Right lung (tissue), 5 donors: ENCODE measurements around the gene IPO5. TPM values are rescaled to one million over a fixed set of nuclear protein-coding genes. Genes with fewer than 3 reads are reported as not detected.

Experiments
- DNase-seq, 2 donors: peaks; one replicate each; pipeline ENCODE4 v3.0.0-alpha.2; 2013
- polyA plus RNA-seq, 5 donors: library from polyadenylated mRNA; unstranded; fragments of 120-200 nt; gene quantifications; one replicate each; pipeline versions ENCODE4 v1.2.1 to v1.2.3, GENCODE V29; 2013; ENCODE audit warnings: inconsistent platforms in 1 of 5, low replicate concordance in 1 of 5; ENCODE audit not compliant: insufficient read length in 5 of 5, insufficient read depth in 1 of 5

IPO5 gene
- polyA plus RNA-seq, 5 donors: 121 to 169 (median 157) TPM

GRCh38 chr13:98054301-98054700 is 100.8 kb downstream of the IPO5 start:
- no peak for DNase-seq

- DNase-seq: no peak
Measured at GRCh38 chr13:98055623-98056022, 102.1 kb downstream of the IPO5 start.

- no peak for DNase-seq
Measured at GRCh38 chr13:98056839-98057410, 103.5 kb downstream of the IPO5 start.

- DNase-seq: no peak
Measured at GRCh38 chr13:98059276-98059675, 105.8 kb downstream of the IPO5 start.

- DNase-seq: no peak
Measured at GRCh38 chr13:98060282-98060681, 106.8 kb downstream of the IPO5 start.

- DNase-seq: no peak
Measured at GRCh38 chr13:98065468-98065867, 112.0 kb downstream of the IPO5 start.

- no peak for DNase-seq
Measured at GRCh38 chr13:98066636-98067035, 113.2 kb downstream of the IPO5 start.

- DNase-seq: peak; percentile 8 to 11
Measured at GRCh38 chr13:98068521-98068920, 115.0 kb downstream of the IPO5 start.

GRCh38 chr13:98069985-98070384 is 116.5 kb downstream of the IPO5 start:
- DNase-seq: no peak

- no peak for DNase-seq
Measured at GRCh38 chr13:98071316-98071715, 117.8 kb downstream of the IPO5 start.

GRCh38 chr13:98072476-98072875 is 119.0 kb downstream of the IPO5 start:
- DNase-seq: no peak

Other genes starting within 250 kb of the IPO5 start
- 100 to 1,000 TPM; 111 to 145 (median 112) TPM for gene FARP1, start 189.4 kb downstream of the IPO5 start, polyA plus RNA-seq
- gene RNF113B, start 223.6 kb downstream of the IPO5 start, polyA plus RNA-seq: under 1 TPM in 1 of 5 donors, not detected in 4; 0.13 TPM